Esophagus muscularis mucosa (tissue), 3 donors: ENCODE results near the gene LTN1.

Source experiments
- CTCF ChIP-seq, 3 experiments: fragments of 200-600 bp in 2 of 3; fragments of 450-650 bp in 1 of 3; sonication (generic) in 2 of 3; IDR thresholded peaks; one replicate each; pipeline ENCODE4 v1.5.1; 2017 to 2019; ENCODE audit warnings: antibody characterized with exemption in 3 of 3, mild to moderate bottlenecking in 2 of 3, moderate library complexity in 1 of 3
- POLR2AphosphoS5 ChIP-seq, 2 donors: sonication (generic); formaldehyde crosslinking; IDR thresholded peaks; one replicate each; pipeline ENCODE4 v1.6.1; 2017; ENCODE audit warnings: antibody characterized with exemption in 2 of 2

- TF ChIP-seq CTCF (IDR thresholded peaks at IDR 0.05) (no peak), POLR2AphosphoS5 (IDR thresholded peaks at IDR 0.05) (no peak)
These were observed 42.0 kb upstream of the LTN1 start for GRCh38 chr21:29034678-29035077.
